ENCODE results near the gene DNAH17.

DNA sequence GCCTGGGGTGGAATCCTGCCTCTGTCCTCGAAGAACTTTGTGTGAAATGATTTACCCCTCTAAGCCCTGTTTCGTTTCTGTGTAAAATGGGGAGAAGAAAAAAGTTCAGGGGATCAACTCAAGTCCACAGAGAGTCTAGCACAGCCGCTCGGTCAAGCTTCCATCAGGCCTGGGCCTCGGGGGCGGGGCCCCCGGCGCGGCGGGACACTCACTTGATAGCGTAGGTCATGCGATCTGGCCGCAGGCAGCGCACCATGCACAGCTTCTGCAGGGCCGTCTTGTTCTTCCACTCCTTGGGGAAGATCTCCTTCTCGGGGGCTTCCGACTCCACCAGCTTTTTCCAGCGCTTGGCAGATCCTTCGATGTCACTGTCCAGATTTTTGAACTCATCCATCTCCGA lies 132.8 kb downstream of the DNAH17 start:
- TF ChIP-seq RAD21 (IDR thresholded peaks at IDR 0.05 in 1 of 2, conservative IDR thresholded peaks at IDR 0.05 in 1 of 2; ENCODE audit: low read depth in 2 of 2, low read length in 2 of 2) (no peak), POLR2A (IDR thresholded peaks at IDR 0.05; ENCODE audit: control extremely low read depth in 1 of 2, low read depth in 2 of 2, low read length in 2 of 2) (no peak), ZNF274 (IDR thresholded peaks at IDR 0.05; ENCODE audit: borderline replicate concordance, extremely low read depth, low read length) (no peak)
